Adipocyte (in vitro differentiated cells): ENCODE measurements around the gene SMIM29.

Source experiments
- DNase-seq: peaks from one replicate; pipeline ENCODE4 v3.0.0-alpha.2; 2015; ENCODE audit warnings: low read depth
- H3K27me3 ChIP-seq: replicated peaks from 2 replicates; pipeline ENCODE4 v1.7.0; 2013; ENCODE audit warnings: mild to moderate bottlenecking, low read length, moderate library complexity; ENCODE audit not compliant: control insufficient read depth, insufficient read depth
- H3K36me3 ChIP-seq: 2 replicates; pipeline ENCODE4 v1.7.0; 2013; ENCODE audit warnings: low read length, mild to moderate bottlenecking, moderate library complexity; ENCODE audit not compliant: control insufficient read depth, insufficient read depth, severe bottlenecking
- H3K4me1 ChIP-seq: 2 replicates; pipeline ENCODE4 v1.7.0; 2013; ENCODE audit warnings: mild to moderate bottlenecking, low read length, moderate library complexity; ENCODE audit not compliant: control insufficient read depth, insufficient read depth
- H3K4me3 ChIP-seq: 2 replicates; pipeline ENCODE4 v1.7.0; 2013; ENCODE audit warnings: mild to moderate bottlenecking, low read length, moderate library complexity
- H3K9ac ChIP-seq: 2 replicates; pipeline ENCODE4 v1.7.0; 2013; ENCODE audit warnings: mild to moderate bottlenecking, low read length, moderate library complexity
- H3K9me3 ChIP-seq: 2 replicates; pipeline ENCODE4 v1.7.0; 2013; ENCODE audit warnings: mild to moderate bottlenecking, low read length, moderate library complexity; ENCODE audit not compliant: control insufficient read depth

Gene SMIM29

GRCh38 chr6:34213772-34214171 is 35.0 kb downstream of the SMIM29 start:
- Histone ChIP-seq H3K4me1 (no peaks in the 10 kb centered on the region), H3K4me3 (no peak overlapping the region), H3K9me3 (no peaks in the 10 kb centered on the region), H3K27me3 (no peaks in the 10 kb centered on the region), H3K36me3 (no peaks in the 10 kb centered on the region), H3K9ac (no peak overlapping the region)
- DNase-seq, result no peak

GRCh38 chr6:34207695-34208443 is 40.9 kb downstream of the SMIM29 start:
- DNase-seq, result no peak
- H3K4me1 ChIP-seq, result no peaks in the 10 kb centered on the region
- H3K9ac ChIP-seq, result no peak overlapping the region
- no peak overlapping the region for H3K4me3 ChIP-seq
- no peaks in the 10 kb centered on the region for H3K9me3 ChIP-seq
- no peaks in the 10 kb centered on the region for H3K27me3 ChIP-seq
- H3K36me3 ChIP-seq, result no peaks in the 10 kb centered on the region

- Histone ChIP-seq H3K36me3 (no peaks in the 10 kb centered on the region), H3K4me3 (no peak overlapping the region), H3K4me1 (no peaks in the 10 kb centered on the region), H3K27me3 (no peaks in the 10 kb centered on the region), H3K9me3 (no peaks in the 10 kb centered on the region), H3K9ac (no peak overlapping the region)
- DNase-seq, result no peak
Measured at GRCh38 chr6:34206726-34207125, 42.1 kb downstream of the SMIM29 start.

GRCh38 chr6:34205916-34206315 is 42.9 kb downstream of the SMIM29 start:
- Histone ChIP-seq H3K36me3 (no peaks in the 10 kb centered on the region), H3K4me3 (no peak overlapping the region)
- no peak for DNase-seq

GRCh38 chr6:34205466-34205865 is 43.3 kb downstream of the SMIM29 start:
- no peak for DNase-seq
- Histone ChIP-seq H3K27me3 (no peaks in the 10 kb centered on the region), H3K4me1 (peaks cover 3% of the 10 kb centered on the region), H3K9me3 (no peaks in the 10 kb centered on the region), H3K4me3 (no peak overlapping the region), H3K9ac (no peak overlapping the region), H3K36me3 (no peaks in the 10 kb centered on the region)

More at GRCh38 chr6:34205916-34206315, 42.9 kb downstream of the SMIM29 start:
- H3K9ac ChIP-seq, result no peak overlapping the region
- H3K9me3 ChIP-seq, result no peaks in the 10 kb centered on the region
- H3K27me3 ChIP-seq, result no peaks in the 10 kb centered on the region
- H3K4me1 ChIP-seq, result no peaks in the 10 kb centered on the region

GRCh38 chr6:34204693-34205092 is 44.1 kb downstream of the SMIM29 start:
- Histone ChIP-seq H3K27me3 (no peaks in the 10 kb centered on the region), H3K9ac (no peak overlapping the region), H3K4me1 (peaks cover 4% of the 10 kb centered on the region), H3K9me3 (no peaks in the 10 kb centered on the region), H3K36me3 (no peaks in the 10 kb centered on the region), H3K4me3 (no peak overlapping the region)
- no peak for DNase-seq

- no peak for DNase-seq
- Histone ChIP-seq H3K27me3 (no peaks in the 10 kb centered on the region), H3K36me3 (no peaks in the 10 kb centered on the region), H3K9ac (no peak overlapping the region), H3K9me3 (no peaks in the 10 kb centered on the region), H3K4me1 (peaks cover 4% of the 10 kb centered on the region), H3K4me3 (no peak overlapping the region)
Measured at GRCh38 chr6:34202329-34203201, 46.2 kb downstream of the SMIM29 start.

GRCh38 chr6:34201455-34202107 is 47.2 kb downstream of the SMIM29 start:
- no peaks in the 10 kb centered on the region for H3K27me3 ChIP-seq
- no peak for DNase-seq
- H3K9me3 ChIP-seq, result no peaks in the 10 kb centered on the region
- no peak overlapping the region for H3K4me3 ChIP-seq
- H3K9ac ChIP-seq, result no peak overlapping the region
- H3K4me1 ChIP-seq, result peaks cover 6% of the 10 kb centered on the region
- no peaks in the 10 kb centered on the region for H3K36me3 ChIP-seq

GRCh38 chr6:34200340-34200971 is 48.4 kb downstream of the SMIM29 start:
- Histone ChIP-seq H3K4me1 (peaks cover 10% of the 10 kb centered on the region), H3K9ac (no peak overlapping the region), H3K9me3 (no peaks in the 10 kb centered on the region), H3K4me3 (no peak overlapping the region), H3K36me3 (no peaks in the 10 kb centered on the region), H3K27me3 (no peaks in the 10 kb centered on the region)
- peak; percentile 7 for DNase-seq

- H3K9me3 ChIP-seq, result no peaks in the 10 kb centered on the region
- no peak for DNase-seq
- H3K4me1 ChIP-seq, result peaks cover 10% of the 10 kb centered on the region
- H3K27me3 ChIP-seq, result no peaks in the 10 kb centered on the region
- H3K9ac ChIP-seq, result peak overlapping the region; percentile 75
- H3K36me3 ChIP-seq, result no peaks in the 10 kb centered on the region
- peak overlapping the region; percentile 80 for H3K4me3 ChIP-seq
Measured at GRCh38 chr6:34196833-34197195, 52.0 kb downstream of the SMIM29 start.
